Posterior vena cava (tissue), 2 donors: ENCODE results near the gene EPS8L2. TPM values are rescaled to one million over a fixed set of nuclear protein-coding genes. Genes with fewer than 3 reads are reported as not detected.

Source experiments
- DNase-seq: peaks from one replicate; pipeline ENCODE4 v3.0.0-alpha.2; 2020; ENCODE audit warnings: low spot score
- intact Hi-C, 2 donors: fragments of 100-400 bp; cut with DNase I; formaldehyde crosslinking; loops; one replicate each; pipeline versions ENCODE4 v1.14.1 to v1.14.2; 2022 to 2023
- total RNA-seq, 2 donors: library from RNA; stranded (reverse); fragmentation: NEBNext Ultra II Directional; extraction: Animal tissue kit (Norgen Biotek cat#: 25700); gene quantifications; one replicate each; pipeline ENCODE4 v1.2.1, GENCODE V29; 2021
- donor health status: DM: yes; HTN: yes; CAD: no.
- donor health status: DM: yes; HTN: yes; CAD: no.

EPS8L2 gene
- total RNA-seq, 2 donors from 2014 or later, result 23.8 to 38.3 TPM

DNA sequence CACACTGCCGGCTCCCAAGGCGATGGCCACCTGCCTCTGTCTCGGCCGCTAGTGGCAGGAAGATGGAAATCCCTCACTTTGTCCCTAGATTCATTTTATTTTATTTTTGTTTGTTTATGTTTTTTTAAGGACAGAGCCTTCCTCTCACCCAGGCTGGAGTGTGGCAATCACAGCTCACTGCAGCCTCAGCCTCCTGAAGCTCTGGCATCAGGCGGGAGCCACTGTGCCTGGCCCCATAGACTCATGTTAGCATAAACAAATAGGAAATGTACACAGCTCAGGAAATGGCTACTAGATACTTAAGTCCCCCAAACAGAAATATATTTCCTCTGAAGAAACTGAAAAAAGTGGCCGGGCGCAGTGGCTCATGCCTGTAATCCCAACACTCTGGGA, 6.9 kb upstream of the EPS8L2 start:
- DNase-seq, result no peak
- intact Hi-C loops, result no loop called here

DNA sequence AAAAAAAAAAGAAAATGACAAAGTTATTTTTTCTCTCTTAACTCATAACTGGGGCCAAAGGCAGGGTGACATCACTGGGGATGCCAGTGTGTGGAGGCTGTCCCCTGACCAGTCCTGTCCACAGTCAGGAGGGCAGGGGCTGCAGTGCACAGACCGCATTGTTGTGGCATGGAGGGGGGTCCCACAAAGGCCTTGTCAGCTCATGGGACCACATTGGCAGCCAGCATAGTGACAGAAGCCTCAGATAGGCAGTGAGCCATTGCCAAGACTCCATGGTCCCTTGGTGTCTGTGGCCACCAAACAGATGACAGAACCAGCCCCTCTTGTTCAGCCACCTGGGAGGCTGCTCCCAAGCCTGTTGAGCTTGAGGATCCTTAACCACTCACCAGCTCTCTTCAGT, 6.3 kb upstream of the EPS8L2 start:
- intact Hi-C loops, result no loop called here

DNA sequence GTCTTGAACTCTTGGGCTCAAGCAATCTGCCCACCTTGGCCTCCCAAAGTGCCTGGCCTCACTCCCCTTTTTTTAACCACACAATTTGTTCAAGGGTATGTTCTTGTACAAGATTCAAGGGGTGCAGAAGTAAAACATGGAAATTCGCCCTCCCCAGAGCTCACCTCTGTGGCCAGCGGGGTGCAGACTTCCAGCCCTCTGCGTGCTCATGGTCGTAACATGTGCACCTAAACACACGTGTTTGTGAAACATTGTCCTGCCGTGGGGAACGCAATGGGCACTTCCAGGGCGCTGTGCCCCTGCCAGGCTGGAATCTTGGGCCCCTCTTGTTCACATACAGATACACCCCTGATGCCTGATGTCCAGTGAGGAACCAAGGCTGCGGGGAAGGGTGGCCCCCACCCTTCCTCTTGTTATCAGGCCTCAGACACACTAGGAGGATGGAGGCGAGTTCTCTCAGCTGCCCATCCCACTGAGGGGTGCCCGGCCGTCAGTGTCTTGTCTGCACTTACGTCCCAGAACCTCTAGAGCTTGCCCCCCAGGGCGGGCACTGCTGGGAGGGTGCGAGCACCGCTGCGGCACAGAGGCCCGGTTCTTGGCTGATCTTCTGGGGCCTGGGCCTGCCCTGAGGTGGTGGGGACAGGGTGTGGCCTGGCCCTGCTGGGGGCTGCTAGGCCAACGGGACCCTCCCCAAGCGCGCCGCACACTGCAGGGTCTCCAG, 4.1 kb upstream of the EPS8L2 start:
- intact Hi-C loops, result no loop called here

More for the DNA sequence above, 6.3 kb upstream of the EPS8L2 start:
- no peak for DNase-seq

DNA sequence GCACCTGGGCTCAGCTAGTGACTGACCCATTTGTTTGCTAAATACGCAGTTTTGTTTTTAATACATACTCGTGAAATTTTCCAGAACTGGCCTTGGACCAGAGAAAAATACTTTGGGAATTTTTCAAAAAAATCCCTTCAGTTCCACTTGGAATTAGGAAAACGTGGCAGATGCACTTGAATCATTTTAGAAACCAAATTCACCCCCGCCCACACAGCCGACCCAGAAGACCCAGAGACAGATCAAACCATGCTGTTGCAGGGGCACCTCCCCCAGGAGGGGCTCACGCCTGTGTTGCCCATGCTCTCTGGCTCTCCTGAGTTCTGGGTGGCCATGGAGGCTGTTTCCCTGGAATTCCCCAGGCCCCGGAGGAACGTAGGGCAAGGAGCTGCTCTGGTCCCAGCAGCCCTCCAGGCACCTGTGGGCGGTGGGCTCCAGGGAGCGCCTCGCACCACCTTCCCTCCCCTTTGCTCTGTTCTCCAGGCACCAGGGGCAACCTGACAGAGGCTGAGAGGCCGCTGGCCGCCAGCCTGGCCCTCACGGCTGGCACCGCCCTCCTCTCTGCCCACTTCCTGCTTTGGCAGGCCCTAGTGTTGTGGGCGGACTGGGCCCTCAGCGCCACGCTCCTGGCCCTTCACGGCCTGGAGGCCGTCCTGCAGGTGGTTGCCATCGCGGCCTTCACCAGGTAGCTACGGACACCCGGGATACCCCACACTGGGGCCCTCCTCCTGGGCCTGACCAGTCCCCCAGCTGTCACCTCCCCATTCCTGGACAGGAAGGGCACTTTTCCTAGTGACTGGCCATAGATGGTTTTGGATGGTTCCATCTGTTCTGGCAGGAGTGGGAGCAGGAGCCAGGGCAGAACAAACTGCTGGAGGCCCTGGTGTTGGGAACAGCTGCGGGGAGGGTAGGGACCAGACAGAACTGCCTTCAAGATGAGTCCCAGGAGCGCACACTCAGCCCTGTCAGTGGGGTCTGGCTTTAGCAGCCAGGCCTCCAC, 3.3 kb upstream of the EPS8L2 start:
- intact Hi-C loops, result no loop called here
- no peak for DNase-seq

More for the DNA sequence above, 4.1 kb upstream of the EPS8L2 start:
- no peak for DNase-seq

DNA sequence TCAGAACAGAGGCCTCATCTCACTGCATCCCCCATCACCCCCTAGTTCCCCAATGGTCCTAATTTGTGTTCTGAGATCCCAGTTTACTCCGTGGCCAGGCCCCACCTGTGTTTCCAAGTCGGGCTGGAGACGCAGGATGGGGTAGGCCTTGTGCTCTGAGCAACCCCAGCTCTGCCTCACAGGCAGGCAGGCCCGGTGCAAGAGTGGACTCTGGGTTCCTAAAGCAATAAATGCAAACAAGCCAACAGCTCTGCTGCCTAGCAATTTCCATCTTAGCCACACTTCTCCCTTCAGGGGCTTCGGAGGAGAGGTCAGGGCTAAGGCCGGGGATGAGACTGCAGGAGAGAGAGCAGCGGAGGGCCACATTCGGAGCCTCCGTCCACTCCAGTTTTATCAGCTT, 2.5 kb upstream of the EPS8L2 start:
- DNase-seq, result no peak
- intact Hi-C loops, result no loop called here

DNA sequence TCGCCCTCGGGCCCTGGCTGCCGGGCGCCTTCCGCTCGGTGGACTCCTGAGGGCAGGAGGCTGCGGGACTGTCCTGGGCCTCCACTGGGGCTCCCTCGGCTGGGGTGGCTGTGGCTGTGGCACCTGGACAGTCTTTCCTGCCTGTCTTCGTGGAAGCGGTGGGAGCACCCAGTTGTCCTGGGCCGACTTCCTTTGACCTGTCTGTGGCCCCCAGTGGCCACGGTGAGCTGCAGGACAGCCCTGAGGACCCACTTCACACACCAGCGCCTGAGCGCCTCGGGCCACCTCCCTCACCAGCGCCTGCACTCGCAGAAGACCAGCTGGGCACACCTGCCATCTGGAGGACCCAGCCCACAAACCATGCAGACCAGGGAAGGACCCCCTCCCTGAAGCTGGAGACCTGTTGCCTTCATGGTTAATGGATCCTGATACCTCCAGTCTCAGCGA, 1.8 kb upstream of the EPS8L2 start:
- DNase-seq, result no peak

DNA sequence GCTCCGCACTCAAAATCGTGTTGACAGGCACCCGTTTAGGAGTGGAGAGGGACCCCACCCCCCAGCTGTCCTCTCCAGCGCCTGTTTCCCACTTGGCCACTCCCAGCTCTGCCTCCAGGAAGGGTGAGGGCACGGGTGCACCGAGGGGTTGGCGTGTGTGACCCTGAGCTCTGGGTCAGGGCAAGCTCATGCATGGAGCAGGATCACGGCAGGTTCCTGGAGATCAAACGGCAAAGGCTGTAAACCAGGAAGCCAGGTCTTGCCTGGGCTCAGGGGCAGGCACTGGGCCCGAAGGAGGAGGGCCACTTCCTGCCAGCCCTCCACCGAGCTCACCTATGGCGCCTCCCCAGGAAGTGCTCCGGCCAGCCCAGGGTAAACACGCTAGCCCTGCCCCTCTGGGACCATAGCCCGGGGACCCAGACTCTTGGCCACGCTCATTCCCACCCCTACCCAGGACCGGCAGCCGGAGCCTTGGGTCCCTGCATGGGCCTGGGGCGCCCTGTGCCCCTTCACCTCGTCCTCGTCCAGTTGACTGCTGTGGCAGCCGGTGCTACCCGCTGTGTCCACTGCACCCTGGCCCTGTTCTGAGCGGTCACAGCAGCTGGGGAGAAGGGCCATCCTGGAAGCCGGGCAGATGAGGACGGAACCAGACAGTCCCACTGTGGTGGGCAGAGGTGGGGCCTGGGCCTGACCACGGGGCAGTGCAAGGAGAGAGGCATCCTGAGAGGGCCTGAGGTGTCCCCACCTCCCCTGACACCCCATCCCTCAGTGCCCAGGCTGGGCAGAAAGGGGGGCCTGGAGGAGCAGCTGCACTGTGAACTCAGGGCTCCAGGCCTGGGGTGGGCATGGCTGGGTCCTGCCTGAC, 1.0 kb upstream of the EPS8L2 start:
- intact Hi-C loops, result loop anchor here in 1 of 2 donors (1.0 kb wide), 1 partner anchor 36 kb away; no protein-coding TSS in a partner anchor
- no peak for DNase-seq

More for the DNA sequence above, 1.8 kb upstream of the EPS8L2 start:
- intact Hi-C loops, result loop anchor here in 1 of 2 donors (1.0 kb wide), 1 partner anchor 37 kb away; no protein-coding TSS in a partner anchor

DNA sequence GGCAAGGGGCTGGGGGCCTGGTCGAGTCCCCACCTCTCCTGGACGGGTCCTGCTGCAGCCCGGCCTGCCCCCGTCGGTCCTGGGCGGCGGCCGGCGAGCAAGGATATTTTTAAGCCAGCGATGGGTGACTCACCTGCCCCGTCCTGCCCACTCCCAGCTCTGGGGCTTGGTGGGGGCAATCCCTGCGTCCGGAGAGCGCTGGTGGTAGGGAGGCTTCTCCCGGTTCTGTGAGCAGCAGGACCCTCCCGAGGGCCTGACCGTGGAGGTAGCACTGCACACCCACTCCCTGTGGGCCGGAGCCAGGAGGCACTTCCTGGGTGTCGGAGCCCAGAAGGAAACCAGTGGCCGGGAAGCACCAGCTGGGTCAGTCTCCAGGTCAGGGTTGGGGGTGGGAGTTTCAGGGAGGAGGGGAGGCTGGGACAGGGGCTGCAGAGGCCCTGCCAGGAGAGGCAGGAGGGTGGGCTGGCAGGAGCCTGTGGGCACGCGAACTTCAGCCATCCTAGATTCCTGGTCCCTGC, 467 bp downstream of the EPS8L2 start:
- intact Hi-C loops, result no loop called here
- DNase-seq, result no peak

DNA sequence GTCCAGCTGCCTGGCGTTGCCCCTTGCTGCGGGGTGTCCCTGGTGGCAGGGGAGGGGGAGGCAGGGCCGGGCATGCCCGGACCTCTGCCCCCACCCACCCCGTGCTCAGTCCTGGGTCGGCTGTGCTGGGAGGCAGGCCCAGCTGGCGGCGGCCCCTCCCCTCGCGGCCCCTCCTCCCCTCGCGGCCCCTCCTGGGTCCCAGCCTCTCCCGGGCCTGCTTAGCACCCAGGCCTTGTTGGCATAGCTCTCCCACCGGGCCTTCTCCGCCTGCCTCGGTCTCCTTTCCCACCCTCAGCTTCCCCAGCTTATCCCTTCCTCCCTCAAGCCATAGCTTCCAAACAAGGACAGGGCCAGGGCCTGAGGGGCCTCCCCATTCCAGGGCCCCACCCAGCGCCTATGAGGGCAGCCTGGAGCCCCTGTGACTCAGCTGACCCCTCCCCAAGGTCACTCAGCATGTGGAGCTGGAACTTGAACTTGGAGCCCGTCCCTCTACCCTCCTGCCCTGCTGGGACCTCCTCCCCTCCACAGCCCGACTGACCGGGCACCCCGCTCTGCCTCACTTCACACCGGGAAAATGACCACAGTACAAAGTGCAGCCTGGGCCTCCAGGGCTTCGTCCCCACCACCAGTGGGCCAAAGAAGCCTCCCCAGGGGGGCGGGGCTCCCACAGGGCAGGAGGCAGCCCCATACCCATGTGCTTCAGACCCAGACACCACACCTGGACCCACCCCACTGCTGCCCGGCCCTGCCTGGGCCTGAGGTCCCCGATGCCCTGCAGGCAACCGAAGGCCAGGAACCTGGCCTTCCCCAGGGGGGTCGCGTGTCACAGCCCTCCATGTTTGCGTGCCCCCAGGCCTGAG, 1.2 kb downstream of the EPS8L2 start:
- intact Hi-C loops, result no loop called here
- peak; percentile 81 for DNase-seq

DNA sequence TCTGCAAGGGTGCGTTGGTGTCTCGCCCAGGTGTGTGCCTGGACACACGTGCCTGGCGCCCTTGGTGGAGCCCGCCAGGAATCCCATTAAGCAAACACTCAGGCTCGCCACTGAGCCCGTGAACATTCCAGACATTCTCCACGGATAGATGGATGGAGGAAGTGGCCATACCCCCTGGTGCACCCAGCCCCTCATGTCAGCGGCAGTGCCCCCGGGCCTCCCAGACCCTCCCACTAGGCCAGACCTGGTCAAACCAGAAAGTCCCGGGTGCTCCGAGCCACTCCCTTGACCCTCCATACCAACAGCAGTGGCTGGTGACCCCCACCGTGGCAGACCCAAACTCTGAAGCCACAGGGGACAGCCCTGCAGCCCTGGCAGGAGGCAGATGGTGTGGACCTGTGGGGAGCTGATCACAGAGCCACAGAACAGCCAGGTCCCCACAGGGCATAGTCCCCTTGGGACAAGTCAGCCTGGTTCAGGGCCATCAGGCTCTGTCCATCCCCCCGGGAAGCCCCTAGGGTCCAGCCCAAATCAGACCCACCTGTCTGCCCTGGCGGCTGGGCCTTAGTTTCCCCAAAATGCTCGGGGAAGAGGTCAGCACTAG, 1.9 kb downstream of the EPS8L2 start:
- DNase-seq, result peak; percentile 81
- intact Hi-C loops, result no loop called here

DNA sequence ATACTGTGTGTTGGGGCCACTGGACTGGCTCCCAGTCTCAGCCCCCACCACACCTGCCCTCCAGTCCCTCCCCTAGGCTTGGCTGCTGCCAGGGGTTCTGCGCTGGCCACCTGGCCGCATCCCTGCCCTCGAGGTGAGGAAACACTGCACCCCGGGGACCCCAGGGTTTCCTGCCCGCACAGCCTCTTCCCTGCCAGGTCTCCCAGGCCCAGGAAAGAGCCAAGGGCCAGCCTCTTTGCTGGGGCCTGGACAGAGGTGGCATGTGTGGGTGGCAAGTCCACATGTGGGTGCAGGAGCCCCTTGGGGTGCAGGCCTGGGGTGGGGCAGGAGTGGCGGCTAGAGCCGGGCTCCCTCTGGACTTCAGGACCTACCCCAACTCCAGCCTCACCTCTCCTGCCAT, 2.5 kb downstream of the EPS8L2 start:
- intact Hi-C loops, result no loop called here
- DNase-seq, result peak; percentile 43

DNA sequence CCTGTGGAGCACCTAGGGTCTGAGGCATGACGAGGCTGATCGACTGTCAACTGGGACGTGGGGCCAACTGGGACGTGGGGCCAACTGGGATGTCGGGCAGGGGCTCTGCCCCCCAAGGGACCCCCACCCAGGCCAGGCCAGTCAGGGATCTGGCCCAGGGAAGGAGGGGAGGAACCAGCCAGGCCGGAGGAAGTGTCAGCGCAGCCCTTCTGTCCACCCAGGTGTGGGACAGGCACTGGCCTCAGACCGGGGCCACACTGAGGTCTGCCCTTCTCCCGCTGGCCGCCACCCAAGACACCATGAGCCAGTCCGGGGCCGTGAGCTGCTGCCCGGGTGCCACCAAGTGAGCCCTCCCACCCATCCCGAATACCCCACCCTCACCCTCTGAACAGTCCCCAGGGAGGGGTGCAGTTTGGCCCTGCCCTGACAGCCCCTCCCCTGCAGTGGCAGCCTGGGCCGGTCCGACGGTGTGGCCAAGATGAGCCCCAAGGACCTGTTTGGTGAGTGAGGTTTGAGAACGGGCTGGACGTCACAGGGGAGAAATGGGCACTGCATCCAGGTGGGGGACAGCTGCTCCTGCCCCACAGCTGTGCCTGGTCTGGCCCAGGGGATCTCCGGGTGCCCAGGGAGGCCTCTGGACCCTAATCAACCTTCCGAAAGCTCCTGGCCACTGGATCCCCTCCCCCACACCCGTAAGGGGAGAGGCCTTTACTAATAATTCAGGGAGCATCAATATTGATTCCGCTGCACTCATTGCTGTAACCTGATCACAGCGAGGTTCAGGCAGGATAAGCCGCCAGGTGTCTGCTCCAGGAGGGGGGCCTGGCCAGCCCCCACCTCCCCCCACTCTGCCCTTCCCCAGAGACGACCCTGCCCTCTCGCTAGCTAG, 3.3 kb downstream of the EPS8L2 start:
- no peak for DNase-seq
- intact Hi-C loops, result no loop called here

DNA sequence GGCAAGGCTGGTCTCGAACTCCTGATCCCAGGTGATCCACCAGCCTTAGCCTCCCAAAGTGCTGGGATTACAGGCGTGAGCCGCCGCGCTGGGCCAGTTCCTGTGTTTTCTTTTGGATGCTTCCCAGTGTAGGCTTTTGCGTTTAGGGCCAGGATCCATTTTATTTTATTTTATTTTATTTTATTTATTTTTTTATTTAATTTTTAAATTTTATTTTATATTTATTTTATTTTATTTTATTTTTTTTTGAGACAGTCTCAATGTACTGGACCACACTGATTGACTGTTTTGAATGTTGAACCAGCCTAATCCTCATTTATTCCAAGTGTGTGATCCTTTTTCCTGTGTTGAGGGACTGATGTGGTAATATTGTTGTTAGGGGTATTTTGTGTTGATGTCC, 8.4 kb downstream of the EPS8L2 start:
- intact Hi-C loops, result no loop called here
- no peak for DNase-seq

DNA sequence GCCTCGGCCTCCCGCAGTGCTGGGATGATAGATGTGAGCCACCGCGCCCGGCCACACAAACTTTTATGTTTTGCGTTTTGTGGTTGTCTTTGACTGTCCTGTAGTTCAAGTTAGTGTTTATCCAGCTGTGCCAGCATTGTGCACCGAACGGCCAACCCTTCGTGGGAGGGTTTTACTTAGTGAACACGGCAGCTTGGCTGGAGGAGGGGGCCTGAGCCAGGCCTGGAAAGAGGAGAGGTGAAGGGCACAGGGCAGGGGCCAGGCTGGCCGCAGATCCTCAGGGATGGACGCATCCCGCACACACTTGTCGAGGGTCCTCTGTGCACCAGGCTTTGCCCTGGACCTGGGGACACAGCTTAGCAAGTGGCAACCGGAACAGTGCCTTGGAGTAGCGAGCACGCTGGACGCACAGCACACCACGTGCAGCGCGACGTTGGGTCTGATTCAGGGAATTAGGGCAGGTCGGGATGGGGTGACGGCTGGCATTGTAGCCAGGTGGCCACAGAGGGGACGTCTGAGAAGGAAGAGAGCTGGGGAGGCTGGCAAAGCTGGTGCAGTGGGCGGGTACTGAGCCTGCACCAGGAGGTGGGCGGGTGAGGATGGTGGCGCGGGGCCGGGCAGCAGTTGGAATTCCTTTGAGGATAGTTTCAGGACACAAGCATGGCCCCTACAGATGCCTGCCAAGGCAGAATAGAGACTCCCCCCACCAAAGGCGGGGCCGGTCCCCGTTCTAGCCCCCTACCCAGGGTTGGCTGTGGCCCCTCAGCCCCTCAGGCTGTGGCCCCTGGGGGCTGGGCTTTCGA, 13.4 kb downstream of the EPS8L2 start:
- intact Hi-C loops, result loop anchor here (5.0 to 10.0 kb wide), 3 partner anchors 55 to 165 kb away; no protein-coding TSS in a partner anchor
- no peak for DNase-seq

DNA sequence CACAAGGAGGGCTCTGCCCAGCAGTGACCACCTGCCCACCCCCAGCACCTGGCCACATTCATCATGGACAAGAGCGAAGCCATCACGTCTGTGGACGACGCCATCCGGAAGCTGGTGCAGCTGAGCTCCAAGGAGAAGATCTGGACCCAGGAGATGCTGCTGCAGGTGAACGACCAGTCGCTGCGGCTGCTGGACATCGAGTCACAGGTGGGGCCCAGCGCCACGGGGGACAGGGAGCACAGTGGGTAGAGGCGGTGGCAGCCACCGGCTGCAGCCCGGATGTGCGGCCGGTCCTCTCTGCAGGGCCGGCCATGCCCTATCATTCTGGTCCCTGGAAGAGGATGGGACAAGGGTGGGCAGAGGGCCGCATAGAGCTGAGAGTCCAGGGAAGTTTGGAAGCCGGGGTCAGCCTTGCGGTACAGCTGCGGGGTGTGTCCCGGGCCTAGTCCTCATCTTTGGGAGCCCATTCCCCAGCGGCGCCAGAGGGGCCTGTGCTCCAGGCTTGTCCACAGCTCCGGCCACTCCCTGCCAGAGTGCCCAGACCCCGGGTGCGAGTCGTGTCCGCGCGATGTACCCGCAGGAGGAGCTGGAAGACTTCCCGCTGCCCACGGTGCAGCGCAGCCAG, 14.1 kb downstream of the EPS8L2 start:
- intact Hi-C loops, result loop anchor here (5.0 to 10.0 kb wide), 3 partner anchors 55 to 165 kb away; no protein-coding TSS in a partner anchor
- DNase-seq, result no peak
